A673 (cell line): ENCODE results near the gene MAML3. TPM values are rescaled to one million over a fixed set of nuclear protein-coding genes. Genes with fewer than 3 reads are reported as not detected.
A peak's percentile ranks its signal among the peaks of the same experiment; 100 is the strongest.

Experiments used
- BruUV-seq: library from RNA; stranded (reverse); fragments of 400-500 nt; replicated peaks from 2 replicates; lab custom pipeline; 2021; lab: Mats Ljungman, UMichigan
- CTCF ChIA-PET: fragments of 300-600 bp; sonication (Branson Sonifier 250); formaldehyde crosslinking; loops from one replicate; lab custom pipeline; 2022; ENCODE audit warnings: antibody characterized with exemption; lab: Charles Lee
- POLR2A ChIA-PET: fragments of 300-600 bp; sonication (Branson Sonifier 250); formaldehyde crosslinking; loops from one replicate; lab custom pipeline; 2022; ENCODE audit warnings: antibody characterized with exemption; ENCODE audit not compliant: low non-redundant PET; lab: Charles Lee
- DNase-seq: peaks from one replicate; pipeline ENCODE4 v3.0.0-alpha.2; 2015; ENCODE audit warnings: low spot score
- H3K27ac ChIP-seq: fragments of 200-600 bp; sonication (generic); 2 replicates; pipeline ENCODE4 v1.5.1; 2016; ENCODE audit warnings: mixed run types, low read depth, mild to moderate bottlenecking, mixed read lengths, antibody characterized with exemption, low read length; ENCODE audit not compliant: poor library complexity, severe bottlenecking
- H3K27me3 ChIP-seq: fragments of 200-600 bp; sonication (generic); replicated peaks from 2 replicates; pipeline ENCODE4 v1.6.1; 2017; ENCODE audit warnings: mixed run types, low read depth, mild to moderate bottlenecking, mixed read lengths, antibody characterized with exemption, low read length; ENCODE audit not compliant: insufficient read depth, poor library complexity
- H3K36me3 ChIP-seq: fragments of 200-600 bp; sonication (generic); 2 replicates; pipeline ENCODE4 v1.6.1; 2016; ENCODE audit warnings: mixed run types, mild to moderate bottlenecking, mixed read lengths, antibody characterized with exemption, low read length; ENCODE audit not compliant: insufficient read depth, poor library complexity, severe bottlenecking
- H3K4me1 ChIP-seq: fragments of 200-600 bp; sonication (generic); 2 replicates; pipeline ENCODE4 v1.6.1; 2017; ENCODE audit warnings: mixed run types, mild to moderate bottlenecking, mixed read lengths, antibody characterized with exemption, low read length; ENCODE audit not compliant: insufficient read depth, poor library complexity, severe bottlenecking
- H3K4me3 ChIP-seq: fragments of 200-600 bp; sonication (generic); 2 replicates; pipeline ENCODE4 v1.5.1; 2016; ENCODE audit warnings: low read depth, mixed run types, mild to moderate bottlenecking, mixed read lengths, low read length; ENCODE audit not compliant: poor library complexity, severe bottlenecking
- H3K9me3 ChIP-seq: fragments of 200-600 bp; sonication (generic); 2 replicates; pipeline ENCODE4 v1.6.1; 2016; ENCODE audit warnings: mixed run types, low read depth, mild to moderate bottlenecking, mixed read lengths, antibody characterized with exemption, low read length; ENCODE audit not compliant: poor library complexity, severe bottlenecking
- EZH2 ChIP-seq: fragments of 200-600 bp; sonication (generic); IDR thresholded peaks from 2 replicates; pipeline ENCODE4 v1.6.1; 2017; ENCODE audit warnings: borderline replicate concordance, low read depth, mild to moderate bottlenecking, mixed read lengths, antibody characterized with exemption, low read length; ENCODE audit not compliant: poor library complexity, severe bottlenecking
- intact Hi-C: fragments of 100-400 bp; cut with micrococcal nuclease; formaldehyde crosslinking; loops from one replicate; pipeline ENCODE4 v1.10.0; 2022; ENCODE audit not compliant: unreplicated experiment
- total RNA-seq: library from RNA; stranded (reverse); gene quantifications from 2 replicates; pipeline ENCODE4 v1.2.3, GENCODE V29; 2021
- TF ChIP-seq, protein P1 (sequence below): fragments of 300-800, 200-600 bp; sonication (generic); conservative IDR thresholded peaks from 2 replicates; pipeline ENCODE4 v1.5.1; 2017; ENCODE audit warnings: low read depth, mild to moderate bottlenecking, antibody characterized with exemption, low read length, moderate library complexity, mixed read lengths

MAML3 gene
- total RNA-seq, 1 experiment from 2014 or later: 3.7 TPM

- POLR2A ChIA-PET: no interaction called here
- CTCF ChIA-PET: no interaction called here
- DNase-seq: no peak
- no peaks in the 10 kb centered on the region for H3K9me3 ChIP-seq
- no peaks in the 10 kb centered on the region for H3K36me3 ChIP-seq
- no peak for TF ChIP-seq EZH2
- TF ChIP-seq, protein P1, sequence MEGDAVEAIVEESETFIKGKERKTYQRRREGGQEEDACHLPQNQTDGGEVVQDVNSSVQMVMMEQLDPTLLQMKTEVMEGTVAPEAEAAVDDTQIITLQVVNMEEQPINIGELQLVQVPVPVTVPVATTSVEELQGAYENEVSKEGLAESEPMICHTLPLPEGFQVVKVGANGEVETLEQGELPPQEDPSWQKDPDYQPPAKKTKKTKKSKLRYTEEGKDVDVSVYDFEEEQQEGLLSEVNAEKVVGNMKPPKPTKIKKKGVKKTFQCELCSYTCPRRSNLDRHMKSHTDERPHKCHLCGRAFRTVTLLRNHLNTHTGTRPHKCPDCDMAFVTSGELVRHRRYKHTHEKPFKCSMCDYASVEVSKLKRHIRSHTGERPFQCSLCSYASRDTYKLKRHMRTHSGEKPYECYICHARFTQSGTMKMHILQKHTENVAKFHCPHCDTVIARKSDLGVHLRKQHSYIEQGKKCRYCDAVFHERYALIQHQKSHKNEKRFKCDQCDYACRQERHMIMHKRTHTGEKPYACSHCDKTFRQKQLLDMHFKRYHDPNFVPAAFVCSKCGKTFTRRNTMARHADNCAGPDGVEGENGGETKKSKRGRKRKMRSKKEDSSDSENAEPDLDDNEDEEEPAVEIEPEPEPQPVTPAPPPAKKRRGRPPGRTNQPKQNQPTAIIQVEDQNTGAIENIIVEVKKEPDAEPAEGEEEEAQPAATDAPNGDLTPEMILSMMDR: no peak
- BruUV-seq: no TSS peak
- H3K27me3 ChIP-seq: no peaks in the 10 kb centered on the region
- H3K27ac ChIP-seq: no peak overlapping the region
- intact Hi-C loops: no loop called here
- peaks cover 1% of the 10 kb centered on the region for H3K4me1 ChIP-seq
- no peak overlapping the region for H3K4me3 ChIP-seq
Measured at GRCh38 chr4:140054861-140055260, 99.1 kb downstream of the MAML3 start.

DNA sequence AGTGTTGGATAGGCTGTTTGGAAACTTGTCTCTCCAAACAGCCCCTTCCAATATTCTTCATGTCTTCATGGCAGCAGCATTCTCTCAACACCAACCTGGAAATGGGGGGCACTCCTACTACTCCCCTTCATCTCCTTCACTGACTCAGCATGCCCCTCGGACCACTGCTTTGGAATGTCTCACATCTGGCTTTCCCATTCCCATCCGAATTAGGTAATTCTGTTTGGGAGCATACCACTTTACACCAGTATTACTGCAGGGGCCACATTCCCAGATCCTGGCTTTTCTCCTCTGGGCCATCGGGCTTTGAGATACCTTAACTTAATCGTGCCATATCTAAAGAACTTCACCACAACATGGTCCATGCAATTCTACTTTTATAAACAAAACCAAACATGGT, 100.8 kb downstream of the MAML3 start:
- peaks cover 11% of the 10 kb centered on the region for H3K4me1 ChIP-seq
- no peaks in the 10 kb centered on the region for H3K9me3 ChIP-seq
- TF ChIP-seq, protein P1: no peak
- TF ChIP-seq EZH2: no peak
- no peaks in the 10 kb centered on the region for H3K27me3 ChIP-seq
- ChIA-PET CTCF (interaction anchor here (1.5 to 2.1 kb wide), 2 partner anchors 97 to 273 kb away, joined by 4 to 12 read pairs; no protein-coding TSS in a partner anchor), POLR2A (no interaction called here)
- no TSS peak for BruUV-seq
- intact Hi-C loops: no loop called here
- no peaks in the 10 kb centered on the region for H3K36me3 ChIP-seq
- no peak overlapping the region for H3K4me3 ChIP-seq
- DNase-seq: no peak
- no peak overlapping the region for H3K27ac ChIP-seq

- no peaks in the 10 kb centered on the region for H3K27me3 ChIP-seq
- DNase-seq: peak; percentile 47
- no peak overlapping the region for H3K4me3 ChIP-seq
- no peaks in the 10 kb centered on the region for H3K36me3 ChIP-seq
- peaks cover 11% of the 10 kb centered on the region for H3K4me1 ChIP-seq
- no peak overlapping the region for H3K27ac ChIP-seq
- POLR2A ChIA-PET: no interaction called here
- no peaks in the 10 kb centered on the region for H3K9me3 ChIP-seq
- BruUV-seq: no TSS peak
- CTCF ChIA-PET: interaction anchor here (0.6 to 2.1 kb wide), 5 partner anchors 65 to 387 kb away, joined by 3 to 15 read pairs (median 4); no protein-coding TSS in a partner anchor
- no peak for TF ChIP-seq EZH2
- TF ChIP-seq, protein P1: peak; percentile 77
- intact Hi-C loops: loop anchor here (1.0 kb wide), 2 partner anchors 101 to 201 kb away; no protein-coding TSS in a partner anchor
Measured at GRCh38 chr4:140052050-140052449, 101.9 kb downstream of the MAML3 start.
